Suprapubic skin (tissue), 4 donors: ENCODE results near the gene SLC39A3. TPM values are rescaled to one million over a fixed set of nuclear protein-coding genes. Genes with fewer than 3 reads are reported as not detected.

ENCODE experiments used
- DNase-seq, 2 donors: peaks; one replicate each; pipeline ENCODE4 v3.0.0-alpha.2; 2019; ENCODE audit warnings: low spot score in 2 of 2
- H3K27ac ChIP-seq: fragments of 200-600 bp; sonication (generic); one replicate; pipeline ENCODE4 v1.5.1; 2019
- H3K27me3 ChIP-seq: fragments of 200-600 bp; sonication (generic); one replicate; pipeline ENCODE4 v1.5.1; 2019
- H3K36me3 ChIP-seq: fragments of 200-600 bp; sonication (generic); one replicate; pipeline ENCODE4 v1.5.1; 2019
- H3K4me1 ChIP-seq: fragments of 200-600 bp; sonication (generic); one replicate; pipeline ENCODE4 v1.5.1; 2019
- H3K4me3 ChIP-seq: fragments of 200-600 bp; sonication (generic); one replicate; pipeline ENCODE4 v1.5.1; 2019; ENCODE audit warnings: mild to moderate bottlenecking
- H3K9me3 ChIP-seq: fragments of 200-600 bp; sonication (generic); one replicate; pipeline ENCODE4 v1.5.1; 2019
- POLR2A ChIP-seq, 2 donors: fragments of 450-650 bp; IDR thresholded peaks; one replicate each; pipeline ENCODE4 v1.6.1; 2017; ENCODE audit warnings: antibody characterized with exemption in 2 of 2, mild to moderate bottlenecking in 2 of 2, moderate library complexity in 2 of 2
- POLR2AphosphoS5 ChIP-seq, 3 donors: sonication (generic); formaldehyde crosslinking; IDR thresholded peaks; one replicate each; pipeline ENCODE4 v1.6.1; 2017; ENCODE audit warnings: antibody characterized with exemption in 3 of 3
- WGBS: methylation state at CpG from one replicate; pipeline ENCODE4 v1.1.5; 2018; 5-methylcytosine and 5-hydroxymethylcytosine counted together
- total RNA-seq, 4 donors: library from RNA; depleted of rRNA; stranded (reverse); fragments of >200 nt; gene quantifications; one replicate each; pipeline ENCODE4 v1.1.0, GENCODE V29; 2016

SLC39A3 gene
- total RNA-seq, 4 donors from 2014 or later, result 8.0 to 31.1 (median 23.0) TPM

GRCh38 chr19:2683430-2684003 lies 56.3 kb downstream of the SLC39A3 start:
- Histone ChIP-seq H3K9me3 (no peaks in the 10 kb centered on the region), H3K27ac (no peak overlapping the region), H3K4me1 (no peaks in the 10 kb centered on the region), H3K27me3 (no peaks in the 10 kb centered on the region), H3K4me3 (no peak overlapping the region), H3K36me3 (no peaks in the 10 kb centered on the region)
- TF ChIP-seq POLR2AphosphoS5 (IDR thresholded peaks at IDR 0.05), result no peak
- TF ChIP-seq POLR2A (IDR thresholded peaks at IDR 0.05), result no peak
- DNase-seq, result no peak
- WGBS, result 69% methylated on average over 20 of the region's 20 CpGs

Other genes starting within 250 kb of the SLC39A3 start
- 1 to 10 TPM; 2.1 to 4.3 (median 3.0) TPM for gene GNG7, start 37.3 kb downstream of the SLC39A3 start, total RNA-seq
- 1 to 10 TPM in 3 of 4 donors, under 1 TPM in 1; 0.68 to 4.5 (median 2.1) TPM for gene DIRAS1, start 18.6 kb downstream of the SLC39A3 start, total RNA-seq
- 10 to 100 TPM; 29.1 to 48.9 (median 40.6) TPM for gene SGTA, start 43.3 kb upstream of the SLC39A3 start, total RNA-seq
- gene THOP1, start 45.5 kb upstream of the SLC39A3 start, total RNA-seq, result 10 to 100 TPM; 31.6 to 55.0 (median 41.4) TPM
- 1 to 10 TPM; 2.3 to 9.8 (median 5.6) TPM for gene ZNF554, start 79.9 kb upstream of the SLC39A3 start, total RNA-seq
- 1 to 10 TPM; 2.5 to 7.6 (median 4.5) TPM for gene ZNF555, start 101.5 kb upstream of the SLC39A3 start, total RNA-seq
- not detected for gene ZNF556, start 127.3 kb upstream of the SLC39A3 start, total RNA-seq
- 10 to 100 TPM; 16.2 to 46.2 (median 23.4) TPM for gene ZNF57, start 160.9 kb upstream of the SLC39A3 start, total RNA-seq
- 1 to 10 TPM; 2.8 to 5.6 (median 3.9) TPM for gene ZNF77, start 205.0 kb upstream of the SLC39A3 start, total RNA-seq
- 1 to 10 TPM in 2 of 4 donors, under 1 TPM in 1, not detected in 1; 0.23 to 1.4 (median 1.3) TPM for gene TLE6, start 237.5 kb upstream of the SLC39A3 start, total RNA-seq